HCT116 (cell line): Measurements from ENCODE around the gene HCN2. TPM values are rescaled to one million over a fixed set of nuclear protein-coding genes. Genes with fewer than 3 reads are reported as not detected.

Experiments used
- ATAC-seq: fragments of 200-7000 bp; cut with Tn5 transposase; 2 replicates; pipeline ENCODE4 v1.9.1; 2020; ENCODE audit warnings: mild to moderate bottlenecking, moderate library complexity
- BruUV-seq: library from RNA; stranded (reverse); fragments of 400-500 nt; replicated peaks from 2 replicates; lab custom pipeline; 2021; lab: Mats Ljungman, UMichigan
- CTCF ChIA-PET: fragments of 300-600 bp; sonication (Branson Sonifier 250); formaldehyde crosslinking; loops from one replicate; lab custom pipeline; 2021; ENCODE audit warnings: antibody characterized with exemption; lab: Charles Lee
- POLR2A ChIA-PET: fragments of 300-600, 350-600 bp; sonication (Branson Sonifier 250); formaldehyde crosslinking; loops from one replicate; lab custom pipeline; 2021; ENCODE audit warnings: antibody characterized with exemption; lab: Charles Lee
- RAD21 ChIA-PET, 2 experiments: fragments of 300-600 bp; sonication (Branson Sonifier 250); formaldehyde crosslinking; loops; one replicate each; lab custom pipeline; 2023; ENCODE audit warnings: low total read pairs in 2 of 2; ENCODE audit not compliant: uncharacterized antibody in 2 of 2, unreplicated experiment in 2 of 2, low non-redundant PET in 1 of 2; lab: Charles Lee
- DNase-seq: peaks from one replicate; pipeline ENCODE4 v3.0.0-alpha.2; 2010; ENCODE audit warnings: low read depth, low spot score
- H2AFZ ChIP-seq: fragments of 200-600 bp; shearing (Covaris generic), sonication (generic); 2 replicates; pipeline ENCODE4 v1.6.1; 2017; ENCODE audit warnings: low read depth, mixed run types, mixed read lengths, antibody characterized with exemption, low read length; ENCODE audit not compliant: poor library complexity, severe bottlenecking
- H3K27ac ChIP-seq: 2 replicates; pipeline ENCODE4 v1.5.1; 2012; ENCODE audit warnings: low read depth, low read length
- H3K27me3 ChIP-seq: fragments of 200-600 bp; sonication (generic); 2 replicates; pipeline ENCODE4 v1.6.1; 2016; ENCODE audit warnings: mixed run types, low read length, mixed read lengths; ENCODE audit not compliant: insufficient read depth
- H3K36me3 ChIP-seq, 2 experiments: fragments of 200-500 bp in 1 of 2; fragments of 200-600 bp in 1 of 2; sonication (Bioruptor generic) in 1 of 2; sonication (generic) in 1 of 2; 2 replicates each; pipeline versions ENCODE4 v1.5.1 to v1.6.1; 2014 to 2016; ENCODE audit warnings: low read length in 2 of 2, inconsistent platforms in 1 of 2, mixed read lengths in 1 of 2, mixed run types in 1 of 2; ENCODE audit not compliant: insufficient read depth in 2 of 2, control insufficient read depth in 1 of 2
- H3K4me1 ChIP-seq, 2 experiments: fragments of 200-600 bp in 1 of 2; sonication (generic) in 1 of 2; 2 replicates each; pipeline versions ENCODE4 v1.5.1 to v1.6.1; 2012 to 2017; ENCODE audit warnings: low read length in 2 of 2, inconsistent platforms in 1 of 2, mild to moderate bottlenecking in 1 of 2, mixed read lengths in 1 of 2, mixed run types in 1 of 2, moderate library complexity in 1 of 2; ENCODE audit not compliant: insufficient read depth in 2 of 2, control insufficient read depth in 1 of 2
- H3K4me2 ChIP-seq: fragments of 200-600 bp; sonication (generic); 2 replicates; pipeline ENCODE4 v1.6.1; 2017; ENCODE audit warnings: mixed run types, low read length, mixed read lengths
- H3K4me3 ChIP-seq, 2 experiments: fragments of 200-600 bp in 1 of 2; sonication (generic) in 1 of 2; replicated peaks in 1 of 2; 2 replicates each; pipeline ENCODE4 v1.5.1; 2011 to 2016; ENCODE audit warnings: low read length in 2 of 2, control low read depth in 1 of 2, low read depth in 1 of 2, mild to moderate bottlenecking in 1 of 2, mixed read lengths in 1 of 2, mixed run types in 1 of 2
- H3K79me2 ChIP-seq: fragments of 200-600 bp; sonication (generic); 2 replicates; pipeline ENCODE4 v1.6.1; 2017; ENCODE audit warnings: mild to moderate bottlenecking, mixed run types, low read length, moderate library complexity, mixed read lengths; ENCODE audit not compliant: insufficient read depth
- H3K9ac ChIP-seq: fragments of 200-600 bp; sonication (generic); 2 replicates; pipeline ENCODE4 v1.6.1; 2016; ENCODE audit warnings: low read length, mixed read lengths
- H3K9me2 ChIP-seq: fragments of 200-600 bp; sonication (generic), shearing (Covaris generic); 2 replicates; pipeline ENCODE4 v1.6.1; 2017; ENCODE audit warnings: mixed run types, mild to moderate bottlenecking, moderate library complexity; ENCODE audit not compliant: insufficient read depth
- H3K9me3 ChIP-seq, 2 experiments: fragments of 200-500 bp in 1 of 2; fragments of 200-600 bp in 1 of 2; sonication (Bioruptor generic) in 1 of 2; sonication (generic) in 1 of 2; 2 replicates each; pipeline ENCODE4 v1.6.1; 2014 to 2017; ENCODE audit warnings: low read length in 2 of 2, mixed read lengths in 2 of 2, inconsistent platforms in 1 of 2, low read depth in 1 of 2, mild to moderate bottlenecking in 1 of 2, mixed run types in 1 of 2, moderate library complexity in 1 of 2; ENCODE audit not compliant: control insufficient read depth in 1 of 2, insufficient read depth in 1 of 2
- H4K20me1 ChIP-seq: fragments of 200-600 bp; sonication (generic), shearing (Covaris generic); 2 replicates; pipeline ENCODE4 v1.6.1; 2017; ENCODE audit warnings: mixed run types, mild to moderate bottlenecking, moderate library complexity; ENCODE audit not compliant: insufficient read depth
- CEBPB ChIP-seq: IDR thresholded peaks from 2 replicates; pipeline ENCODE4 v1.6.1; 2012; ENCODE audit warnings: low read depth
- EGR1 ChIP-seq: IDR thresholded peaks from 2 replicates; pipeline ENCODE4 v1.6.1; 2012; ENCODE audit warnings: low read depth
- POLR2A ChIP-seq: IDR thresholded peaks from 2 replicates; pipeline ENCODE4 v1.7.0; 2011; ENCODE audit warnings: borderline replicate concordance; ENCODE audit not compliant: insufficient read depth, insufficient read length; ENCODE audit errors: extremely low read depth
- intact Hi-C: fragments of 100-400 bp; cut with micrococcal nuclease; formaldehyde crosslinking; loops from 2 replicates; pipeline ENCODE4 v1.10.0; 2022
- total RNA-seq: library from RNA; stranded (reverse); gene quantifications from one replicate; pipeline ENCODE4 v1.2.1, GENCODE V29; 2021; ENCODE audit not compliant: unreplicated experiment

HCN2 gene
- total RNA-seq, 1 experiment from 2014 or later = 2.4 TPM

- H3K4me3 ChIP-seq = no peak overlapping the region
- no peaks in the 10 kb centered on the region for H3K27me3 ChIP-seq
- no peaks in the 10 kb centered on the region for H4K20me1 ChIP-seq
- H3K9me2 ChIP-seq = no peaks in the 10 kb centered on the region
- H3K4me2 ChIP-seq = no peak overlapping the region
- CTCF ChIA-PET = no interaction called here
- H3K27ac ChIP-seq = no peak overlapping the region
- H3K9me3 ChIP-seq = no peaks in the 10 kb centered on the region
- no peak for DNase-seq
- no peak overlapping the region for H2AFZ ChIP-seq
- peaks cover 0 to 26% of the 10 kb centered on the region in 2 experiments; a peak in 2 of 4 replicates for H3K36me3 ChIP-seq
- BruUV-seq = no TSS peak
- no peaks in the 10 kb centered on the region for H3K79me2 ChIP-seq
- no peak for TF ChIP-seq POLR2A
- no peaks in the 10 kb centered on the region for H3K4me1 ChIP-seq
- no peak for ATAC-seq
- RAD21 ChIA-PET = no interaction called here
- POLR2A ChIA-PET = no interaction called here
- intact Hi-C loops = no loop called here
- H3K9ac ChIP-seq = no peak overlapping the region
Measured at GRCh38 chr19:616062-616700, 26.5 kb downstream of the HCN2 start.

GRCh38 chr19:616747-617526 is 27.3 kb downstream of the HCN2 start:
- Histone ChIP-seq H3K9me3 (no peaks in the 10 kb centered on the region), H3K4me3 (no peak overlapping the region), H3K9ac (no peak overlapping the region), H3K79me2 (no peaks in the 10 kb centered on the region), H3K27me3 (no peaks in the 10 kb centered on the region), H3K27ac (no peak overlapping the region), H2AFZ (no peak overlapping the region), H4K20me1 (no peaks in the 10 kb centered on the region), H3K36me3 (peaks cover 0 to 31% of the 10 kb centered on the region in 2 experiments; a peak in 2 of 4 replicates), H3K4me1 (no peaks in the 10 kb centered on the region), H3K9me2 (no peaks in the 10 kb centered on the region), H3K4me2 (no peak overlapping the region)
- ATAC-seq (no peak), DNase-seq (no peak)
- no TSS peak for BruUV-seq
- ChIA-PET POLR2A (interaction anchor here (0.7 kb wide), 1 partner anchor 180 kb away, joined by 4 read pairs; no protein-coding TSS in a partner anchor), CTCF (no interaction called here), RAD21 (no interaction called here)
- TF ChIP-seq CEBPB = no peak
- no peak for TF ChIP-seq EGR1
- no peak for TF ChIP-seq POLR2A
- intact Hi-C loops = no loop called here
